Activated naive CD4-positive, alpha-beta T cell (primary cell): Measurements from ENCODE around the gene ATXN1.
"Not testable (repeated sequence)": the region's sequence is repeated elsewhere in the genome, so short reads cannot be mapped to it uniquely, and the experiment has no call there.

Experiments
- DNase-seq, 4 experiments: peaks; one replicate each; lab custom pipeline; 2025; lab: John Stamatoyannopoulos, UW

ATXN1 gene

GRCh38 chr6:16720861-16721260 is 40.4 kb downstream of the ATXN1 start:
- no peak for DNase-seq

GRCh38 chr6:16719488-16719887 is 41.8 kb downstream of the ATXN1 start:
- no peak for DNase-seq

- DNase-seq, result no peak
These were observed 42.9 kb downstream of the ATXN1 start for GRCh38 chr6:16718356-16718755.

- no peak for DNase-seq
These were observed 43.9 kb downstream of the ATXN1 start for GRCh38 chr6:16717275-16717942.

GRCh38 chr6:16716321-16716858 is 44.9 kb downstream of the ATXN1 start:
- no peak for DNase-seq

- DNase-seq, result no peak
These were observed 47.7 kb downstream of the ATXN1 start for GRCh38 chr6:16713597-16713996.

- no peak for DNase-seq
These were observed 48.3 kb downstream of the ATXN1 start for GRCh38 chr6:16712931-16713484.

- DNase-seq, result no peak
These were observed 48.9 kb downstream of the ATXN1 start for GRCh38 chr6:16712255-16712930.

- DNase-seq, result no peak
These were observed 49.6 kb downstream of the ATXN1 start for GRCh38 chr6:16711546-16712254.

- DNase-seq, result no peak
These were observed 54.1 kb downstream of the ATXN1 start for GRCh38 chr6:16706911-16707783.

GRCh38 chr6:16706491-16706890 is 54.8 kb downstream of the ATXN1 start:
- not testable (repeated sequence) for DNase-seq

- no peak for DNase-seq
These were observed 55.2 kb downstream of the ATXN1 start for GRCh38 chr6:16706029-16706428.

- no peak for DNase-seq
These were observed 55.9 kb downstream of the ATXN1 start for GRCh38 chr6:16705081-16705993.

GRCh38 chr6:16704401-16705045 is 56.7 kb downstream of the ATXN1 start:
- no peak for DNase-seq

GRCh38 chr6:16702627-16703378 is 58.5 kb downstream of the ATXN1 start:
- DNase-seq, result not testable (repeated sequence)

- no peak for DNase-seq
These were observed 60.4 kb downstream of the ATXN1 start for GRCh38 chr6:16700916-16701234.

GRCh38 chr6:16700202-16700915 is 60.9 kb downstream of the ATXN1 start:
- no peak for DNase-seq

GRCh38 chr6:16698997-16699868 is 62.0 kb downstream of the ATXN1 start:
- no peak for DNase-seq
